Lung (tissue), 12 donors: ENCODE measurements around the gene IFRD2. TPM values are rescaled to one million over a fixed set of nuclear protein-coding genes. Genes with fewer than 3 reads are reported as not detected.
A peak's percentile ranks its signal among the peaks of the same experiment; 100 is the strongest.

Experiments
- ATAC-seq: fragments of 200-7000 bp; cut with Tn5 transposase; one replicate; pipeline ENCODE4 v1.9.1; 2020; ENCODE audit warnings: moderate number of reproducible peaks; ENCODE audit not compliant: insufficient read depth, low FRiP score
- DNase-seq, 3 donors: peaks; one replicate each; pipeline ENCODE4 v3.0.0-alpha.2; 2013 to 2017
- H3K27ac ChIP-seq, 2 donors: one replicate each; pipeline ENCODE4 v1.5.1; 2013; ENCODE audit warnings: mild to moderate bottlenecking in 2 of 2, moderate library complexity in 2 of 2, control low read depth in 1 of 2, inconsistent platforms in 1 of 2, low read depth in 1 of 2, low read length in 1 of 2
- H3K27me3 ChIP-seq, 3 donors: one replicate each; pipeline ENCODE4 v1.5.1; 2013; ENCODE audit warnings: low read length in 2 of 3; ENCODE audit not compliant: control insufficient read depth in 3 of 3, insufficient read depth in 3 of 3
- H3K36me3 ChIP-seq, 4 donors: one replicate each; pipeline ENCODE4 v1.5.1; 2013; ENCODE audit warnings: low read length in 4 of 4, mild to moderate bottlenecking in 1 of 4, moderate library complexity in 1 of 4; ENCODE audit not compliant: control insufficient read depth in 4 of 4, insufficient read depth in 4 of 4
- H3K4me1 ChIP-seq, 5 donors: one replicate each; pipeline ENCODE4 v1.5.1; 2013; ENCODE audit warnings: low read length in 5 of 5, mild to moderate bottlenecking in 2 of 5, moderate library complexity in 1 of 5; ENCODE audit not compliant: control insufficient read depth in 5 of 5, insufficient read depth in 5 of 5
- H3K4me3 ChIP-seq: one replicate; pipeline ENCODE4 v1.5.1; 2013; ENCODE audit warnings: mild to moderate bottlenecking, control low read depth, moderate library complexity
- H3K9ac ChIP-seq, 2 donors: one replicate each; pipeline ENCODE4 v1.5.1; 2013; ENCODE audit warnings: low read length in 2 of 2, control low read depth in 1 of 2; ENCODE audit not compliant: insufficient read depth in 1 of 2
- H3K9me3 ChIP-seq, 4 donors: one replicate each; pipeline ENCODE4 v1.5.1; 2013; ENCODE audit warnings: low read length in 3 of 4, mild to moderate bottlenecking in 1 of 4, moderate library complexity in 1 of 4; ENCODE audit not compliant: control insufficient read depth in 4 of 4, insufficient read depth in 3 of 4
- CTCF ChIP-seq: IDR thresholded peaks from 2 replicates; pipeline ENCODE4 v1.5.1; 2012; ENCODE audit warnings: mild to moderate bottlenecking; ENCODE audit errors: control extremely low read depth, extremely low read depth
- WGBS, 2 donors: extraction: QIAGEN DNeasy Blood & Tissue Kit; methylation state at CpG; one replicate each; pipeline ENCODE4 v1.1.7; 2013; 5-methylcytosine and 5-hydroxymethylcytosine counted together
- polyA plus RNA-seq, 2 donors: library from polyadenylated mRNA; stranded (reverse); fragments of 200-250 nt; gene quantifications; one replicate each; pipeline ENCODE4 v1.2.1, GENCODE V29; 2013
- total RNA-seq, 2 donors: library from RNA; depleted of rRNA in 1 of 2; stranded (reverse); fragments of >200 nt in 1 of 2; gene quantifications; one replicate each; pipeline ENCODE4 v1.2.1, GENCODE V29; 2014 to 2021
- donor health status: control.
- donor health status: control.
- donor health status: Bipolar disorder and iron deficiency.
- donor health status: healthy.
- donor health status: DM: yes; HTN: yes; CAD: no.

The IFRD2 gene
- total and polyA plus RNA-seq, 4 donors: 14.7 to 107 (median 95.1) TPM

GRCh38 chr3:50267280-50267913, 24.8 kb downstream of the IFRD2 start:
- ATAC-seq: no peak
- Histone ChIP-seq H3K4me1 (peaks cover 0 to 68% (median 28%) of the 10 kb centered on the region in 5 donors), H3K9ac (peak overlapping the region in 1 of 2 donors; percentile 47), H3K36me3 (peaks cover 0 to 1% (median 0%) of the 10 kb centered on the region in 4 donors), H3K4me3 (peak overlapping the region; percentile 23), H3K27ac (peak overlapping the region; percentile 91 to 93), H3K27me3 (no peaks in the 10 kb centered on the region), H3K9me3 (no peaks in the 10 kb centered on the region)
- 13 to 15% methylated on average over 22 of the region's 22 CpGs for WGBS, 2 donors
- no peak for TF ChIP-seq CTCF
- peak; percentile 53 to 69 (median 63) for DNase-seq

- peak overlapping the region; percentile 91 to 93 for H3K27ac ChIP-seq
- no peaks in the 10 kb centered on the region for H3K27me3 ChIP-seq
- H3K9ac ChIP-seq: peak overlapping the region in 1 of 2 donors; percentile 47
- 52 to 63% methylated on average over 7 of the region's 7 CpGs for WGBS, 2 donors
- peaks cover 0 to 68% (median 28%) of the 10 kb centered on the region in 5 donors for H3K4me1 ChIP-seq
- H3K36me3 ChIP-seq: peaks cover 0 to 1% (median 0%) of the 10 kb centered on the region in 4 donors
- H3K4me3 ChIP-seq: no peak overlapping the region
- no peak for TF ChIP-seq CTCF
- DNase-seq (peak in 1 of 3 donors; percentile 16), ATAC-seq (no peak)
- H3K9me3 ChIP-seq: no peaks in the 10 kb centered on the region
These were observed 25.4 kb downstream of the IFRD2 start for GRCh38 chr3:50266836-50267235.

- Histone ChIP-seq H3K4me3 (no peak overlapping the region), H3K9me3 (no peaks in the 10 kb centered on the region), H3K27ac (peak overlapping the region; percentile 91 to 93), H3K9ac (peak overlapping the region in 1 of 2 donors; percentile 32), H3K36me3 (no peaks in the 10 kb centered on the region), H3K27me3 (no peaks in the 10 kb centered on the region), H3K4me1 (peaks cover 0 to 74% (median 30%) of the 10 kb centered on the region in 5 donors)
- no peak for TF ChIP-seq CTCF
- peak in 1 of 3 donors; percentile 14 for DNase-seq
- no peak for ATAC-seq
- WGBS, 2 donors: 76% methylated on average over 6 of the region's 6 CpGs
These were observed 26.2 kb downstream of the IFRD2 start for GRCh38 chr3:50266017-50266416.
